ENCODE data around the gene MAFF.
A peak's percentile ranks its signal among the peaks of the same experiment; 100 is the strongest.

Gene MAFF

DNA sequence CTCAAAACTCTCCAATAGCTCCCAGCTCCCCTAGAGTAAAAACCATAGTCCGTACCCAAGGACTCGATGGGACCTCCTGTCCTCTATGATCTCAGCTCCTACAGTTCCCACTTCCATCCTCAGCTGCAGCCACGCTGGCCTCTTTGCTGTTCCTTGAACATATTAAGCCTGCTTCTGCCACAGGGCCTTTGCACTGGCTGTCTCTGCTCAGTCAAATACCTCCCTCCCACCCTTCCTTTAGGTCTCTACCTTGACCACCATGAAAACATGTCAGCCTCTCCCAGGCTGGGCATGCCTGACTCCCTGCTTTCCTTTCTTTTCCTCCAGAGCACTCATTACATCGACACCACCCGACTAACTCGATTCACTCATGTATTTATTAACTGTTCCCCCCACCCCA is 46.5 kb downstream of the MAFF start:
- DNase-seq (ENCODE audit: low read depth), result no peak

DNA sequence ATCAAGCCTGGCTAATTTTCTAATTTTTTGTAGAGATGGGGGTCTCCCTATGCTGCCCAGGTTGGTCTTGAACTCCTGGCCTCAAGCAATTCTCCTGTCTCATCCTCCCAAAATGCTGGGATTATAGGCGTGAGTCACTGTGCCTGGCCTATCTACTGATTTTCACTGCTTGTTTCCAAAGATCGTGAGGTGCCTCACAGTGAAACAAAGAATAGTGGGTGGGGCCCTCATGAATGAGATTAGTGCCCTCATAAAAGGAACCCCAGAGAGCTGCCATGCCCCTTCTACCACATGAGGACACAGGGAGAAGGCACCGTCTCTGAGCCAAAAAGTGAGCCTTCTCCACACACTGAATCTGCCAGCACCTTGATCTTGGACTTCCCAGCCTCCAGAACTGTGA is 47.5 kb downstream of the MAFF start:
- no peak for DNase-seq (ENCODE audit: low read depth)

DNA sequence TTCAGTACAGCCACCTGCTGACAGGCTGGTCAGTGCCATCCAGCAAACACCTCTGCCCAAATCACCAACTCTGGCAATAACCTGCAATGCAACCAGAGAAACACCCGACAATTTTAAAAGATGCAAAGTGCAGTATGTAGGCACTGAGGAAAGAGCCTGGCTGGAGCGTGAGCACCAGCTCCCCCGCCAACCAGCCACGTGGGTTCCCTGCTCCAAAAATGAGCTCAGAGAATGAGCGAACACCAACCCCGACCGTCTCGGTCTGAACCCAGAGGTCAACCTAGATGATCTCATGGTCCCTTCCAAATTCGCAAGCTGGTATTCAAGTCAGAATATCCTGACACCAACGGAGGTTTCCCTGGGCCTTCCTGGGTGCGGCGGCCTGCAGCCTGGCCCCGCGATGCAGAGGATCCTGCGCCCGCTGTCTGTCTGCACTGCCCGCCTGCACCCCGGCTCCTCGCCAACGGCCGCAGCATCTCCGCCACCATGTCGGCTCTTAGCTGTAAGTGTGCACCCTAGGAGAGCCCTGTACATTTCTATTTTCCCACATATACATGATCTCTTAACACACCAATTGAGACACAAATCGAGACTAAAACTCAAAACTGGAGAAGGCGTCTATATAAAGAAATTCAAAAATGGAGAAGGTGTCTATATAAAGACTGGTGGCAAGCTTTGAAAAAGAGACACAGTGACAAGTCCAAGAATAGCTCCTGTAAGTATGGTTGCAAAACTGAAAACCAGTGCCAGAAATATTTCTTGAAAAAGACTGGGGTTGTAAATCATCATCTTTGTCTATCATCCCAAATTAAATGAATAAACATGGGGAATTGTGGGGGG is 48.2 kb downstream of the MAFF start:
- no peak for DNase-seq (ENCODE audit: low read depth)

DNA sequence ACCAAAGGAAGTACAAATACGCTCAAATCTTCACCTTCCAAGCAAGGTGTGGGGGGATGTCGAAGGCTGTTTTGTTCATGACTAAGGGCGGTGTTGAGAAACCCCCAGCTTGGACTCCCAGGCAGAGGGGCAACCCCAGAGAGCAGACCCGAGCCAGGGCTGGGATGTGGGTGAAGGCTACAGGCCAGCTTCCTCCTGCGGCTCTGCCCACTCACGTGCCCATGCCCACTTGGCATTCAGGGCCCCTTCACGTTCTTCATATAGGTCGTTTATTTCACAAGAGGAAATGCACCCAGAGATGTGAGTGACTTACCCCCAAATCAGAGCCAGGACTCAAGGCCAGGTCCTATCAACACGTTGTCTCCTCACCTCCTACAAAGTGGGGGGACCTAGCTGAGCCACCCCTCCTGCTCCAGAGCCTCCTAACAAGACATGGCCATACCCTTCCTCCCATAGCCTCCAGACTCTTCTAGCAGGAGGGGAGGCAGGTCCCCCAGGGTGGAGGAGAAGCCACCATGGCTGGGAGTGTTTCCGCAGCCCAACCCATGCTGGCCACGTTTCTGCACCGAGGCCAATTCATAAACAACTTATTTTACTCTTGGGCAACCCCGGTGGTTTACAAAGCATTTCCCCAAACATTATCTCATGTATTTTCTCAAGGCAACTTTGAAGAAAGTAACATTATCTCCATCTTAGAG is 49.0 kb downstream of the MAFF start:
- no peak for DNase-seq (ENCODE audit: low read depth)

DNA sequence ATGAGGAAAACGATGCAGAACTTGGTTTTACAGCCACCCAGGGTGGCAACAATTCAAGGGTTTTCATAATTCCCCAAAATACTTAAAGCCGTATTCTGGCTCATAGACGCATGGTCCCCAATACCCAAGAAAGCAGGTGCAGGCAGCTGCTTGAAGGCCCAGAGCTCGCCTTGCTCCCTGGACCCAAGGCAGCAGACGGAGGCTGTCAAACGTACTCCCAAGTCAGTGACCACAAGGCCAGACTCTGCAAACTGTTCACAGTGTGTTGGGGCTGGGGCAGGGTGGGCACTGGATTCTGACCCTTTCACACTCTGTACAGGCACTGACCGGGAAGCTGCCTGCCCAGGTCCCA is 49.5 kb downstream of the MAFF start:
- no peak for DNase-seq (ENCODE audit: low read depth)

DNA sequence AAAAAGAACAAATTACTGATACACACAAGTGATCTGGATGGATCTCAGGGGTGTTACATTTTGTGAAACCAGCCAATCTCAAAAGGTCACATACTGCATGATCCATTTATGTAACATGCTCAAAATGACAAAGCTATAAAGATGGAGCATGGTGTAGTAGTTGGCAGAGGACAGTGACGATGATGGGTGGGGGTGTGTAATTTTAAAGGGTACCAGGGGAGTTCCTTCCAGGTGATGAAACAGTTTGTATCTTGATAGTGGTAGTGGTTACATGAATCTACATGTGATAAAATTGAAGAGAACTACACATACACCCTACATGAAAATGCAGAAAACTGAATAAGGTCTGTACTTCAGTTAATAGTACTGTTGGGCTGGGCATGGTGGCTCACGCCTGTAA is 53.9 kb downstream of the MAFF start:
- DNase-seq (ENCODE audit: low read depth), result no peak

DNA sequence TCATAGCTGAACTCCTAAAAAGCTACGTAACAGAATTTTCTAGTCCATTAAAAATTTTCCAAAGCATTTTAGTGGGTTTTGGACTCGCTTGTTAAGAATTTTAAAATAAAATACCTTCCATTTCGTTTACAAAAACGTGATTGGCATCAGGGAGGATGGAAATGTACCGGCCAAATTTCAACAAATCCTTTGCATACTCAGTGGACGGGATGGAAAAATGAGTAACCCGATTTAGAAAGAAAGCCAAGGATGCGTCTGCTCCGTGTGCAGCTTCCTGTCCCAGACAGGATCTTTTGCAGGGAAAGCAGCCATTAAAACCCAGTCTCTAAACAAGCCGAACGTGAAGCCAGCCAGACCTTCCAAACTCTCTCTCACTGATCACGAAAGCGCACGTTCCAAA is 55.4 kb downstream of the MAFF start:
- DNase-seq (ENCODE audit: low read depth), result no peak

DNA sequence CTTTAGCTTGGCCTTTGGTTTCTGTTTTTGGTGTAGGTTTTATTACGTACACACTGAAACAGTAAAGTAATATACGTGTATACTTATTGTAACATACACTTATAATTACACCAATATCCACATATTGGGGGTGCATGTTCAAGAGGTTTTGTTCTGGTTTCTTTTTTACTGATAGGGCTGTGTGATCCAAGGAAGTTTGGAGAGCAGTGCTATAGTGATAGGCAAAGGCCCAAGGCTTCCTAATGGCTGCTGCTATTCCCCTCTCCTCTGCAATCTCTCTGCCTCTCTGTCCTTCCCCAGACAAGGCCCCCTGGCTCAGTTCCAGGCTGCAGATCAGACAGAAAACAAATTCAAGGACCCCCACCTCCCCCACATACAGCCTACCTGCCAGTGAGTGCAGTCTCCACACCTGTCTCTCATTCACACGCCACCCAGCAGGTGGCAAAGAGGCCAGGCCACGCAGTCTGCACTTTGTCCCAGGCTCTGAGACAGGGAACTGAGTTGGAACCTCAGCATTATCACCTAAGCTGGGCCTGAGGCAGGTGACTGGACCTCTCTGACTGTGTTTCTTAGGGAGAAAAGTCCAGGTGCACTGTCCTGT is 56.0 kb downstream of the MAFF start:
- DNase-seq (ENCODE audit: low read depth), result no peak

DNA sequence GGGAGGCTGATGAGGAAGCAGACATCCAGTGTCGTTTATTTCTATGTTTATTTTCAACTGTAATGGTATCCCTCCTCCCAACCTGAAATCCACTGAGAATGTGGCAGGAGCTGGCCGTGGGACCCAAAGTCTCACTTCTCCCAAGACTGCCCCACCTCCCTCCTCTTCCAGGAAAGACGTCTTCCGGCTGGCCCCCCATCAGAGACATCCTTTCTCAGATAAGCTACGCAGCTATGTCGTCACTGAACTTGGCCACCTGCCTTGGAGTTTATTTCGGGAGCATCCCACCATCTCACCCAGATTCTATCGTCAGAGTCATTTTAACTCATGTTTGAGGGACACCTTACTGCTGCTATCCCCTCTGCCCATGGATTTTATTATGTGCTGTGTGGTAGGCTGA is 57.1 kb downstream of the MAFF start:
- DNase-seq (ENCODE audit: low read depth), result no peak

DNA sequence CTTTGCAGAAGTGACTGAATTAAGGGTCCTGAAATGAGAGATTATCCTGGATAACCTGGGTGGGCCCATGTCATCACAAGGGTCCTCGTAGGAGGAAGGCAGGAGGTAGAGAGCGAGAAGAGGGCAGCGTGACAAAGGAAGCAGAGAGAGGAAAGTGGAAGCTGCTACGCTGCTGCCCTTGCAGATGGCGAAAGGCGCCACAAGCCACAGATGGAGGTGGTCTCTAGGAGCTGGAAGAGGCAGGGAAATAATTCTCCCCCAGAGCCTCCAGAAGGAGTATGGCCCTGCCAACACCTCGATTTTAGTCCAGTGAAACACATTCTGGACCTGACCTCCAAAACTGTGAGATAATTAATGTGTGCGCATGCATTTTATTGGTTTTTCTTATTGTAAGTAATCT is 57.6 kb downstream of the MAFF start:
- DNase-seq (ENCODE audit: low read depth), result no peak

DNA sequence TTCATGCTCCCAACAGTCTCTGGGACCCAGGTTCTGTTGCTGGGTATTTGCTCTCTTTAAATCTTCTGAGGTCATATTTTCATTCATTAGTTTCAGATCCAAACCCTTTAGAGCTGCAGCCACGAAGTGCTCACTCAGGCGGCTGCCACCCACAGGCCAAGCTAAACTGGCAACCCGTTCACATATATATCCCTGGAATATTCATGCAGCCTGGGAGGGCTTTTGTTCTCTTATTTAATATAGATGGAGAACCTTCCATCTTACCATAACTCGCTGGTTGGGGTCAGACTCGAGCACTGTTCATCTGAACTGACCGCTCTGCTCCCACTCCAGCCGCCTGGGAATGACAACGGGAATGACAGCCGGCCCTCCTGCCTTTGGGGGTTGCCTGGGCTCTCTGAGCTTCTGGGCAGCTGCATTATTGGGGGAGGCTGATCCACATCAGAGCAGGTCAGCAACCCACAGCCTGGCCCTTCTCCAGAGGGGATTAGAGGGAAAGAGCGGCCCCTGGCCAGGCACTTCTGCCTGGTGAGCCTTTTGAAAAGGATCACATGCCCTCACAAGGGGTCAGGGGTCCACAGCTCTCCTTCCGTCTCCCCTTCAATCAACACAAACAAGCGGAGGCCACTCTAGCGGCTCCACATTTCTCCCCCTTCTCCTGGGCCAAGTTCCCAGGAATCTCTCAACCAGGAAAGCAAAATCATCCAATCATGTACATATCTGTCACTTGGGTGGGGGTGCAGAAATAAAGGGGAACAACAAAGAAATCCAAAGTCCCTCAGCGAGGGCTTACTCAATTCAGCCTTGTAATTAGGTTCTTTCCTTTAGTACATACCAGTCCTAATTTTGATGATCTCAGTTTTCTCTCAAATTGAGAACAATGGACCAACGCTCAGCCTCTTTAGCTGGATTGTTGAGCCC is 59.2 kb downstream of the MAFF start:
- no peak for DNase-seq (ENCODE audit: low read depth)

DNA sequence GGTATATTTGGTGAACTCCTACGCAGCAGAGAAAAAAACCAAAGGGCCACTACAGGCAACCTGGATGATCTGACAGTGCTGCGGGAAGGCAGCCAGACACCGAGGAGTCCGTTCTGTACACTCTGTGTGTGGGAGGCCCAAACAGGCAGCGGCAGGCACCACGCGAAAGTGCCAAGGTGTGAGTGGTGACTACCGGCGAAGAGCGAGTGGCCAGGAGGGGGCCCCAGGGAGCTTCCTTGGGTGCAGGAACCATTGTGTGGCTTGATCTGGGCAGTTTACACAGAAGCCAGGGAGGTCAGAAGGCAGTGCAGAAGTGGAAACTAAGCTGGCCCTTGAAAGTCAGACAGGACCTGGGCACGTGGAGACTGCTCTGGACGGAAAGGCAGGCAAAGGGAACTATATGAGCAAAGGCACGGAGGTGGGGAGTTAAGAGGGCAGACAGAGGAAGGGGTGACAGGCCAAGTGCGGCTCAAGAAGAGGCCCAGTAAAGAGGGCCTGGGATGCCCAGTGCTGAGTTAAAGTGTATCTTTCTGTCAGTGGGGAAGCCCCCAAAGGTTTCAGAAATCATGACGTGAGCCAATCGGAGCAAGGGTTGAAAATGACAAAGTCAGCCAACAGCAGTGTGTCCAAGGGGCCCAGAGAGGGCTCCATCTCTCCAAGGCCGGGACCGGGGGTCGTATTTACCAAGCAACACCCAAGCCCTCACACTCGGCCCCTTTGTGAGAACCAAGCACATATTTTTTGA is 60.4 kb downstream of the MAFF start:
- DNase-seq (ENCODE audit: low read depth), result peak; percentile 33

DNA sequence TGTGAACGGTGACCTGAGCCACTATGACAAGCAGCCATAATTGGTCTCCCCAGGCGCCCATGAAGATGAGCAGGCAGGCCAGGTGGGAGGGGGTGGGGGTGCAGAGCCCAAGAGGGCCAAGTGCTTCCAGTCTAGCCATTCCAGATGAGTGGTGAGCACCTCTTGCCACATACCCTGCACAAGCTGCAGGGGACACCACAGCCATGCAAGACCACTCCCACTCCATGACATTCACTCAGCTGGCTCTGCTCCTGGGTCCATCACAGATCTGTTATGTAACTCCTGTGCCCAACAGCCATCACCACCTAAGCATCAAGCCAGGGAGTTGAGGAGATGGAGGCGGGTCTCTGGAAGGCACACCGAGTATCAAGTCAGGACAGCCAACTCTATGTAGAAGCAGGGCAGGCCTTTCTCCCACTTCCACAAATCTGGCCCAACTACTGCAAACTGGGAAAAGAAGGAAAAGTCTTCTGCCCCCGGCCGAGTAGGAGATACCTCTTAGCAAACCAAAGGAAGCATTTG is 62.6 kb downstream of the MAFF start:
- DNase-seq (ENCODE audit: low read depth), result no peak

All from activated T-cell treated with anti-CD3 and anti-CD28 coated beads for 48 hours (primary cell).